Ascending aorta (tissue), 2 donors: ENCODE results near the gene LDLRAP1. TPM values are rescaled to one million over a fixed set of nuclear protein-coding genes. Genes with fewer than 3 reads are reported as not detected.
A peak's percentile ranks its signal among the peaks of the same experiment; 100 is the strongest.

ENCODE experiments used
- DNase-seq, 2 donors: peaks; one replicate each; pipeline ENCODE4 v3.0.0-alpha.2; 2019; ENCODE audit warnings: low spot score in 2 of 2
- H3K27ac ChIP-seq, 2 donors: fragments of 200-600 bp; sonication (generic); one replicate each; pipeline ENCODE4 v1.5.1; 2016 to 2017; ENCODE audit warnings: mild to moderate bottlenecking in 1 of 2
- H3K27me3 ChIP-seq: fragments of 200-600 bp; sonication (generic); one replicate; pipeline ENCODE4 v1.5.1; 2017
- H3K36me3 ChIP-seq, 2 donors: fragments of 200-600 bp; sonication (generic); one replicate each; pipeline ENCODE4 v1.5.1; 2016
- H3K4me1 ChIP-seq, 2 donors: fragments of 200-600 bp; sonication (generic); one replicate each; pipeline ENCODE4 v1.5.1; 2016 to 2017; ENCODE audit warnings: mild to moderate bottlenecking in 1 of 2
- H3K4me3 ChIP-seq, 2 donors: fragments of 200-600 bp; sonication (generic); one replicate each; pipeline ENCODE4 v1.5.1; 2016 to 2017; ENCODE audit warnings: mild to moderate bottlenecking in 1 of 2
- H3K9me3 ChIP-seq, 2 donors: fragments of 200-600 bp; sonication (generic); one replicate each; pipeline ENCODE4 v1.5.1; 2016
- intact Hi-C: fragments of 100-400 bp; cut with DNase I; formaldehyde crosslinking; loops from one replicate; pipeline ENCODE4 v1.15.1; 2023
- total RNA-seq: library from RNA; depleted of rRNA; stranded (reverse); fragments of >200 nt; gene quantifications from one replicate; pipeline ENCODE4 v1.1.0, GENCODE V29; 2016
- TF ChIP-seq, protein P1 (sequence below), 3 experiments: fragments of 200-600 bp in 2 of 3; fragments of 450-650 bp in 1 of 3; sonication (generic) in 2 of 3; IDR thresholded peaks; one replicate each; pipeline ENCODE4 v1.5.1; 2016 to 2019; ENCODE audit warnings: antibody characterized with exemption in 3 of 3, mild to moderate bottlenecking in 1 of 3, moderate library complexity in 1 of 3

The LDLRAP1 gene
- total RNA-seq, 1 donor from 2014 or later: 75.4 TPM

- peaks cover 18 to 49% of the 10 kb centered on the region in 2 donors for H3K4me1 ChIP-seq
- H3K4me3 ChIP-seq: no peak overlapping the region
- H3K9me3 ChIP-seq: no peaks in the 10 kb centered on the region
- DNase-seq: no peak
- H3K27me3 ChIP-seq: no peaks in the 10 kb centered on the region
- intact Hi-C loops: loop anchor here (1.0 kb wide), 1 partner anchor 21 kb away; no protein-coding TSS in a partner anchor
- TF ChIP-seq, protein P1, sequence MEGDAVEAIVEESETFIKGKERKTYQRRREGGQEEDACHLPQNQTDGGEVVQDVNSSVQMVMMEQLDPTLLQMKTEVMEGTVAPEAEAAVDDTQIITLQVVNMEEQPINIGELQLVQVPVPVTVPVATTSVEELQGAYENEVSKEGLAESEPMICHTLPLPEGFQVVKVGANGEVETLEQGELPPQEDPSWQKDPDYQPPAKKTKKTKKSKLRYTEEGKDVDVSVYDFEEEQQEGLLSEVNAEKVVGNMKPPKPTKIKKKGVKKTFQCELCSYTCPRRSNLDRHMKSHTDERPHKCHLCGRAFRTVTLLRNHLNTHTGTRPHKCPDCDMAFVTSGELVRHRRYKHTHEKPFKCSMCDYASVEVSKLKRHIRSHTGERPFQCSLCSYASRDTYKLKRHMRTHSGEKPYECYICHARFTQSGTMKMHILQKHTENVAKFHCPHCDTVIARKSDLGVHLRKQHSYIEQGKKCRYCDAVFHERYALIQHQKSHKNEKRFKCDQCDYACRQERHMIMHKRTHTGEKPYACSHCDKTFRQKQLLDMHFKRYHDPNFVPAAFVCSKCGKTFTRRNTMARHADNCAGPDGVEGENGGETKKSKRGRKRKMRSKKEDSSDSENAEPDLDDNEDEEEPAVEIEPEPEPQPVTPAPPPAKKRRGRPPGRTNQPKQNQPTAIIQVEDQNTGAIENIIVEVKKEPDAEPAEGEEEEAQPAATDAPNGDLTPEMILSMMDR (IDR thresholded peaks at IDR 0.05): no peak
- H3K36me3 ChIP-seq: peaks cover 4 to 14% of the 10 kb centered on the region in 2 donors
- H3K27ac ChIP-seq: peak overlapping the region; percentile 87 to 95
These were observed 25.6 kb downstream of the LDLRAP1 start for GRCh38 chr1:25568834-25569596.

DNA sequence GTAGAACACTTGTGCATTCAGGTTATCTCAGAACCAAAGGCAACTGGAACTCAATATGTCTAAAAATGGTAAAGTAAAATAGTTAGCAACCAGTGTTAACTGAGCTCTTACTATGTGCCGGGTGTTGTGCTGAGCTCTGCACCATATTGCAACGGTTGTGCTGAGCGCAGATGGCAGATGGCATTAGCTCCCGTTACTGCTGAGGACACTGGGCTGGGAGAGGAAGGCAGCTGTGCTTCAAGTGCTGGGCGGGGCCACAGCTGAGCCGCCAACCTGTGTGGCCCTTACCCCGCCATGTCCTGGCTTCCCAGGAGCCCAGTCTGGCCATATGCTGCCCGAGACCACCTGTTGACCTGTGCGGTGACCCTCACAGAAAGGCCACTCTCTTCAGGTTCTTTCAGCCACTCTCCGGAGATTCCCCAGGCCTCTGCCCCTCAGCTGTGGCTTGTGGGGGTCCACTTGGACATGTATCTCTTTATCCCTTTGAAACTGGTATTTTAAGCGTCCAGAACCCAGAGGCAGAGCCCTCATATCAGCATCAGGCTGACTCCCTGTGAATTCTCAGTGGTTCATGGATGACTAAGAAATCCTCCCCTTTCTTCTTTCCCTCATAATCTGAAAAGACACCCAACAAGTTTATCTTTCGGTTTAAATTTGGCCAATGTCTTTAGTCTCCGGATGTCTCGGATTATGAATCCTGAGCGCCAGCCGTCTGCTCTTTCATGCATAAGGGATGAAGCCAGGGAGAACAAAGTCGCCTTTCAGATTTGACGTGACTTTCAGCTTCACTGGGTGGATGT lies 26.4 kb downstream of the LDLRAP1 start:
- H3K4me1 ChIP-seq: peaks cover 18 to 49% of the 10 kb centered on the region in 2 donors
- DNase-seq: no peak
- no peaks in the 10 kb centered on the region for H3K9me3 ChIP-seq
- no peak overlapping the region for H3K4me3 ChIP-seq
- peak overlapping the region; percentile 87 to 95 for H3K27ac ChIP-seq
- TF ChIP-seq, protein P1 (IDR thresholded peaks at IDR 0.05): no peak
- intact Hi-C loops: no loop called here
- peaks cover 2 to 7% of the 10 kb centered on the region in 2 donors for H3K36me3 ChIP-seq
- no peaks in the 10 kb centered on the region for H3K27me3 ChIP-seq

GRCh38 chr1:25570798-25571521 lies 27.6 kb downstream of the LDLRAP1 start:
- no peaks in the 10 kb centered on the region for H3K9me3 ChIP-seq
- H3K36me3 ChIP-seq: no peaks in the 10 kb centered on the region
- TF ChIP-seq, protein P1 (IDR thresholded peaks at IDR 0.05): no peak
- intact Hi-C loops: no loop called here
- H3K27ac ChIP-seq: no peak overlapping the region
- DNase-seq: no peak
- peaks cover 12 to 41% of the 10 kb centered on the region in 2 donors for H3K4me1 ChIP-seq
- H3K27me3 ChIP-seq: no peaks in the 10 kb centered on the region
- no peak overlapping the region for H3K4me3 ChIP-seq

- DNase-seq: no peak
- Histone ChIP-seq H3K27ac (no peak overlapping the region), H3K4me1 (peaks cover 7 to 36% of the 10 kb centered on the region in 2 donors), H3K4me3 (no peak overlapping the region), H3K9me3 (no peaks in the 10 kb centered on the region), H3K36me3 (no peaks in the 10 kb centered on the region), H3K27me3 (no peaks in the 10 kb centered on the region)
- intact Hi-C loops: no loop called here
- TF ChIP-seq, protein P1 (IDR thresholded peaks at IDR 0.05): no peak
These were observed 28.1 kb downstream of the LDLRAP1 start for GRCh38 chr1:25571522-25571970.

- intact Hi-C loops: loop anchor here (1.0 kb wide), 1 partner anchor 18 kb away; no protein-coding TSS in a partner anchor
- no peaks in the 10 kb centered on the region for H3K36me3 ChIP-seq
- H3K4me1 ChIP-seq: peaks cover 7 to 32% of the 10 kb centered on the region in 2 donors
These were observed 28.7 kb downstream of the LDLRAP1 start for GRCh38 chr1:25572107-25572506.

More at GRCh38 chr1:25572107-25572506, 28.7 kb downstream of the LDLRAP1 start:
- H3K27ac ChIP-seq: no peak overlapping the region
- no peak overlapping the region for H3K4me3 ChIP-seq
- TF ChIP-seq, protein P1 (IDR thresholded peaks at IDR 0.05): no peak
- no peaks in the 10 kb centered on the region for H3K27me3 ChIP-seq
- no peak for DNase-seq
- no peaks in the 10 kb centered on the region for H3K9me3 ChIP-seq
